ENCODE data around the gene UBR4.

- TF ChIP-seq CTCF (conservative IDR thresholded peaks at IDR 0.05; ENCODE audit: low read length) (no peak), EZH2phosphoT487 (IDR thresholded peaks at IDR 0.05; ENCODE audit: borderline replicate concordance, low read depth, low read length) (no peak)
Measured at GRCh38 chr1:19128968-19129514, 81.0 kb downstream of the UBR4 start.

Measured in OCI-LY7 (cell line).